Activated CD8-positive, alpha-beta T cell treated with anti-CD3 and anti-CD28 coated beads, Interleukin-2, amount 10 ng/mL, durations not matched to agents 7 days and 5 days (primary cell): ENCODE data around the gene RPP14. TPM values are rescaled to one million over a fixed set of nuclear protein-coding genes. Genes with fewer than 3 reads are reported as not detected.

ENCODE experiments used
- ATAC-seq: fragments of 150-1000 bp; cut with Tn5 transposase; one replicate; pipeline ENCODE4 v1.10.0; 2021; ENCODE audit warnings: moderate library complexity
- CTCF ChIA-PET: fragments of 350-600 bp; sonication (Branson Sonifier 250); formaldehyde crosslinking; loops from one replicate; lab custom pipeline; 2021; ENCODE audit warnings: antibody characterized with exemption; lab: Charles Lee
- POLR2A ChIA-PET: fragments of 350-600 bp; sonication (Branson Sonifier 250); formaldehyde crosslinking; loops from one replicate; lab custom pipeline; 2021; ENCODE audit warnings: antibody characterized with exemption; lab: Charles Lee
- DNase-seq: peaks from one replicate; pipeline ENCODE4 v3.0.0-alpha.2; 2020
- H3K27ac Mint-ChIP-seq: one replicate; pipeline ENCODE4 v1.8.0; 2021; ENCODE audit warnings: mild to moderate bottlenecking, mixed read lengths
- H3K27me3 Mint-ChIP-seq: one replicate; pipeline ENCODE4 v1.8.0; 2021; ENCODE audit warnings: low read depth, mixed read lengths
- H3K36me3 Mint-ChIP-seq: one replicate; pipeline ENCODE4 v1.8.0; 2021; ENCODE audit warnings: low read depth, mixed read lengths
- H3K4me1 Mint-ChIP-seq: one replicate; pipeline ENCODE4 v1.8.0; 2021; ENCODE audit warnings: low read depth, mixed read lengths
- H3K4me3 Mint-ChIP-seq: one replicate; pipeline ENCODE4 v1.8.0; 2021; ENCODE audit warnings: mild to moderate bottlenecking, mixed read lengths
- H3K9me3 Mint-ChIP-seq: one replicate; pipeline ENCODE4 v1.8.0; 2022; ENCODE audit warnings: mixed read lengths; ENCODE audit not compliant: insufficient read depth
- total RNA-seq, 2 experiments: library from RNA; stranded (reverse); gene quantifications; one replicate each; pipeline ENCODE4 v1.2.3, GENCODE V29; 2021

The RPP14 gene
- total RNA-seq, 2 experiments from 2014 or later = 12.8 to 15.1 TPM

GRCh38 chr3:58293516-58293915, 12.5 kb upstream of the RPP14 start:
- no peak for ATAC-seq
- Mint-ChIP-seq H3K4me3 (no peak overlapping the region), H3K4me1 (no peaks in the 10 kb centered on the region), H3K27ac (no peak overlapping the region), H3K27me3 (no peaks in the 10 kb centered on the region), H3K36me3 (no peaks in the 10 kb centered on the region), H3K9me3 (no peaks in the 10 kb centered on the region)
- POLR2A ChIA-PET = no interaction called here
- DNase-seq = no peak
- CTCF ChIA-PET = interaction anchor here (0.6 to 2.9 kb wide), 2 partner anchors 13 to 295 kb away, joined by 3 to 12 read pairs; partner anchors contain the start of genes HTD2 and RPP14

- Mint-ChIP-seq H3K4me3 (no peak overlapping the region), H3K4me1 (no peaks in the 10 kb centered on the region), H3K9me3 (no peaks in the 10 kb centered on the region), H3K36me3 (no peaks in the 10 kb centered on the region), H3K27ac (no peak overlapping the region), H3K27me3 (peaks cover 7% of the 10 kb centered on the region)
- DNase-seq (no peak), ATAC-seq (no peak)
- ChIA-PET POLR2A (no interaction called here), CTCF (interaction anchor here (0.9 to 1.8 kb wide), 2 partner anchors 10 to 108 kb away, joined by 4 to 14 read pairs; partner anchors contain the start of genes HTD2 and RPP14)
Observed at GRCh38 chr3:58296269-58296668, 9.8 kb upstream of the RPP14 start.

GRCh38 chr3:58296843-58297242, 9.2 kb upstream of the RPP14 start:
- CTCF ChIA-PET = interaction anchor here (0.9 kb wide), 1 partner anchor 109 kb away, joined by 4 read pairs; no protein-coding TSS in a partner anchor
- ATAC-seq = no peak
- Mint-ChIP-seq H3K4me3 (no peak overlapping the region), H3K4me1 (no peaks in the 10 kb centered on the region), H3K36me3 (no peaks in the 10 kb centered on the region), H3K9me3 (no peaks in the 10 kb centered on the region), H3K27me3 (peaks cover 13% of the 10 kb centered on the region), H3K27ac (no peak overlapping the region)
- POLR2A ChIA-PET = no interaction called here
- DNase-seq = no peak

GRCh38 chr3:58298190-58298589, 7.9 kb upstream of the RPP14 start:
- ChIA-PET CTCF (interaction anchor here (1.9 to 3.8 kb wide), 2 partner anchors 110 to 290 kb away, joined by 4 to 22 read pairs; partner anchors contain the start of gene FLNB), POLR2A (no interaction called here)
- no peak for DNase-seq
- Mint-ChIP-seq H3K36me3 (no peaks in the 10 kb centered on the region), H3K4me3 (no peak overlapping the region), H3K4me1 (no peaks in the 10 kb centered on the region), H3K9me3 (no peaks in the 10 kb centered on the region), H3K27me3 (peaks cover 14% of the 10 kb centered on the region), H3K27ac (no peak overlapping the region)
- ATAC-seq = no peak

GRCh38 chr3:58299075-58299474, 7.0 kb upstream of the RPP14 start:
- ChIA-PET POLR2A (no interaction called here), CTCF (interaction anchor here (1.2 to 3.8 kb wide), 4 partner anchors 13 to 291 kb away, joined by 3 to 22 read pairs (median 8); partner anchors contain the start of gene FLNB)
- H3K27me3 Mint-ChIP-seq = peaks cover 14% of the 10 kb centered on the region
- DNase-seq = no peak
- H3K36me3 Mint-ChIP-seq = no peaks in the 10 kb centered on the region
- no peak for ATAC-seq
- no peaks in the 10 kb centered on the region for H3K9me3 Mint-ChIP-seq
- H3K4me1 Mint-ChIP-seq = no peaks in the 10 kb centered on the region
- no peak overlapping the region for H3K4me3 Mint-ChIP-seq
- no peak overlapping the region for H3K27ac Mint-ChIP-seq

- ATAC-seq = no peak
- no peaks in the 10 kb centered on the region for H3K36me3 Mint-ChIP-seq
- peaks cover 14% of the 10 kb centered on the region for H3K27me3 Mint-ChIP-seq
- DNase-seq = no peak
- H3K9me3 Mint-ChIP-seq = no peaks in the 10 kb centered on the region
- ChIA-PET POLR2A (no interaction called here), CTCF (interaction anchor here (0.7 to 3.8 kb wide), 10 partner anchors 14 to 292 kb away, joined by 3 to 22 read pairs (median 3); partner anchors contain the start of gene FLNB)
- H3K4me1 Mint-ChIP-seq = no peaks in the 10 kb centered on the region
- H3K27ac Mint-ChIP-seq = no peak overlapping the region
- no peak overlapping the region for H3K4me3 Mint-ChIP-seq
Observed at GRCh38 chr3:58299839-58300516, 6.1 kb upstream of the RPP14 start.

- ATAC-seq (no peak), DNase-seq (peak; percentile 66)
- ChIA-PET POLR2A (no interaction called here), CTCF (interaction anchor here (0.7 to 4.8 kb wide), 28 partner anchors 12 to 324 kb away, joined by 3 to 127 read pairs (median 6); partner anchors contain the start of genes ABHD6, FLNB, KCTD6 and PDHB)
- peak overlapping the region; percentile 100 for H3K27ac Mint-ChIP-seq
- H3K9me3 Mint-ChIP-seq = no peaks in the 10 kb centered on the region
- peaks cover 34% of the 10 kb centered on the region for H3K36me3 Mint-ChIP-seq
- peaks cover 29% of the 10 kb centered on the region for H3K4me1 Mint-ChIP-seq
- H3K4me3 Mint-ChIP-seq = peak overlapping the region; percentile 90
- H3K27me3 Mint-ChIP-seq = no peaks in the 10 kb centered on the region
Observed at GRCh38 chr3:58307639-58308215, 1.7 kb downstream of the RPP14 start.

GRCh38 chr3:58308728-58309127, 2.7 kb downstream of the RPP14 start:
- Mint-ChIP-seq H3K4me1 (peaks cover 29% of the 10 kb centered on the region), H3K36me3 (peaks cover 41% of the 10 kb centered on the region), H3K27ac (peak overlapping the region; percentile 67), H3K27me3 (no peaks in the 10 kb centered on the region), H3K9me3 (no peaks in the 10 kb centered on the region), H3K4me3 (peak overlapping the region; percentile 90)
- ATAC-seq = no peak
- ChIA-PET POLR2A (interaction anchor here (1.0 kb wide), 1 partner anchor 92 kb away, joined by 3 read pairs; no protein-coding TSS in a partner anchor), CTCF (interaction anchor here (1.0 to 4.8 kb wide), 10 partner anchors 13 to 300 kb away, joined by 3 to 127 read pairs (median 36); partner anchors contain the start of genes FLNB, KCTD6 and PXK)
- no peak for DNase-seq

- Mint-ChIP-seq H3K9me3 (no peaks in the 10 kb centered on the region), H3K36me3 (peaks cover 48% of the 10 kb centered on the region), H3K4me1 (no peaks in the 10 kb centered on the region), H3K4me3 (no peak overlapping the region), H3K27me3 (no peaks in the 10 kb centered on the region), H3K27ac (no peak overlapping the region)
- CTCF ChIA-PET = interaction anchor here (0.9 to 11.5 kb wide), 5 partner anchors 10 to 141 kb away, joined by 3 to 127 read pairs (median 5); partner anchors contain the start of genes HTD2 and RPP14
- DNase-seq (no peak), ATAC-seq (no peak)
- POLR2A ChIA-PET = interaction anchor here (1.4 kb wide), 1 partner anchor 14 kb away, joined by 3 read pairs; no protein-coding TSS in a partner anchor
Observed at GRCh38 chr3:58317811-58318210, 11.8 kb downstream of the RPP14 start.

- H3K4me1 Mint-ChIP-seq = peaks cover 19% of the 10 kb centered on the region
- no peak overlapping the region for H3K27ac Mint-ChIP-seq
- peaks cover 26% of the 10 kb centered on the region for H3K36me3 Mint-ChIP-seq
- ChIA-PET POLR2A (no interaction called here), CTCF (interaction anchor here (0.6 to 11.5 kb wide), 13 partner anchors 10 to 162 kb away, joined by 3 to 127 read pairs (median 3); partner anchors contain the start of genes HTD2, PXK and RPP14)
- no peak overlapping the region for H3K4me3 Mint-ChIP-seq
- ATAC-seq (no peak), DNase-seq (no peak)
- H3K9me3 Mint-ChIP-seq = no peaks in the 10 kb centered on the region
- H3K27me3 Mint-ChIP-seq = no peaks in the 10 kb centered on the region
Observed at GRCh38 chr3:58321791-58322190, 15.7 kb downstream of the RPP14 start.

- Mint-ChIP-seq H3K27ac (no peak overlapping the region), H3K4me1 (peaks cover 19% of the 10 kb centered on the region), H3K27me3 (no peaks in the 10 kb centered on the region), H3K9me3 (no peaks in the 10 kb centered on the region), H3K36me3 (peaks cover 19% of the 10 kb centered on the region), H3K4me3 (no peak overlapping the region)
- CTCF ChIA-PET = interaction anchor here (1.2 to 11.5 kb wide), 6 partner anchors 11 to 135 kb away, joined by 3 to 127 read pairs (median 4); partner anchors contain the start of genes HTD2 and RPP14
- DNase-seq (no peak), ATAC-seq (no peak)
- POLR2A ChIA-PET = no interaction called here
Observed at GRCh38 chr3:58322793-58323192, 16.7 kb downstream of the RPP14 start.
